SK-N-SH treated with all-trans-retinoic acid at 6 μM for 48 hours (cell line): ENCODE results near the gene MYOM1.
A peak's percentile ranks its signal among the peaks of the same experiment; 100 is the strongest.

Experiments used
- BACH2 ChIP-seq: fragments of 250-450 bp; sonication (Bioruptor Pico); IDR thresholded peaks from 2 replicates; pipeline ENCODE4 v1.9.0; 2021; ENCODE audit warnings: mild to moderate bottlenecking, borderline replicate concordance
- CSRNP3 ChIP-seq: fragments of 250-450 bp; sonication (Bioruptor Pico); IDR thresholded peaks from 2 replicates; pipeline ENCODE4 v1.5.1; 2021; ENCODE audit warnings: mild to moderate bottlenecking, moderate library complexity
- GLIS3 ChIP-seq: fragments of 250-450 bp; sonication (Bioruptor Pico); IDR thresholded peaks from 2 replicates; pipeline ENCODE4 v1.5.0; 2020; ENCODE audit warnings: mild to moderate bottlenecking, moderate library complexity
- PATZ1 ChIP-seq: fragments of 250-450 bp; sonication (Bioruptor Pico); IDR thresholded peaks from 2 replicates; pipeline ENCODE4 v1.8.0; 2020; ENCODE audit warnings: mild to moderate bottlenecking, moderate library complexity, borderline replicate concordance
- SNAI2 ChIP-seq: fragments of 250-450 bp; sonication (Bioruptor Pico); IDR thresholded peaks from 2 replicates; pipeline ENCODE4 v1.5.0; 2020; ENCODE audit warnings: mild to moderate bottlenecking, moderate library complexity
- TOX ChIP-seq: fragments of 250-450 bp; sonication (Bioruptor Pico); IDR thresholded peaks from 2 replicates; pipeline ENCODE4 v1.8.0; 2021; ENCODE audit warnings: mild to moderate bottlenecking, moderate library complexity, borderline replicate concordance
- TF ChIP-seq, protein P1 (sequence below): fragments of 250-450 bp; sonication (Bioruptor Pico); IDR thresholded peaks from 2 replicates; pipeline ENCODE4 v1.5.1; 2020; ENCODE audit warnings: low read depth, mild to moderate bottlenecking, moderate library complexity

GRCh38 chr18:3265564-3266033 is 45.8 kb upstream of the MYOM1 start:
- TF ChIP-seq GLIS3 (CRISPR knock-in tag): no peak
- TF ChIP-seq BACH2 (CRISPR knock-in tag): no peak
- TF ChIP-seq TOX (CRISPR knock-in tag): no peak
- no peak for TF ChIP-seq SNAI2 (CRISPR knock-in tag)
- no peak for TF ChIP-seq PATZ1 (CRISPR knock-in tag)
- no peak for TF ChIP-seq CSRNP3 (CRISPR knock-in tag)
- TF ChIP-seq, protein P1, sequence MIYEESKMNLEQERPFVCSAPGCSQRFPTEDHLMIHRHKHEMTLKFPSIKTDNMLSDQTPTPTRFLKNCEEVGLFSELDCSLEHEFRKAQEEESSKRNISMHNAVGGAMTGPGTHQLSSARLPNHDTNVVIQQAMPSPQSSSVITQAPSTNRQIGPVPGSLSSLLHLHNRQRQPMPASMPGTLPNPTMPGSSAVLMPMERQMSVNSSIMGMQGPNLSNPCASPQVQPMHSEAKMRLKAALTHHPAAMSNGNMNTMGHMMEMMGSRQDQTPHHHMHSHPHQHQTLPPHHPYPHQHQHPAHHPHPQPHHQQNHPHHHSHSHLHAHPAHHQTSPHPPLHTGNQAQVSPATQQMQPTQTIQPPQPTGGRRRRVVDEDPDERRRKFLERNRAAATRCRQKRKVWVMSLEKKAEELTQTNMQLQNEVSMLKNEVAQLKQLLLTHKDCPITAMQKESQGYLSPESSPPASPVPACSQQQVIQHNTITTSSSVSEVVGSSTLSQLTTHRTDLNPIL: 0 out of 2 replicates have a peak, but pooled peaks have one; percentile 17
